GM12801 (cell line): ENCODE data around the gene MEGF11.

ENCODE experiments used
- TF ChIP-seq, protein P1 (sequence below): IDR thresholded peaks from one replicate; pipeline ENCODE4 v1.5.1; 2011; ENCODE audit warnings: control low read depth; ENCODE audit not compliant: insufficient read length; ENCODE audit errors: extremely low read depth

Gene MEGF11

DNA sequence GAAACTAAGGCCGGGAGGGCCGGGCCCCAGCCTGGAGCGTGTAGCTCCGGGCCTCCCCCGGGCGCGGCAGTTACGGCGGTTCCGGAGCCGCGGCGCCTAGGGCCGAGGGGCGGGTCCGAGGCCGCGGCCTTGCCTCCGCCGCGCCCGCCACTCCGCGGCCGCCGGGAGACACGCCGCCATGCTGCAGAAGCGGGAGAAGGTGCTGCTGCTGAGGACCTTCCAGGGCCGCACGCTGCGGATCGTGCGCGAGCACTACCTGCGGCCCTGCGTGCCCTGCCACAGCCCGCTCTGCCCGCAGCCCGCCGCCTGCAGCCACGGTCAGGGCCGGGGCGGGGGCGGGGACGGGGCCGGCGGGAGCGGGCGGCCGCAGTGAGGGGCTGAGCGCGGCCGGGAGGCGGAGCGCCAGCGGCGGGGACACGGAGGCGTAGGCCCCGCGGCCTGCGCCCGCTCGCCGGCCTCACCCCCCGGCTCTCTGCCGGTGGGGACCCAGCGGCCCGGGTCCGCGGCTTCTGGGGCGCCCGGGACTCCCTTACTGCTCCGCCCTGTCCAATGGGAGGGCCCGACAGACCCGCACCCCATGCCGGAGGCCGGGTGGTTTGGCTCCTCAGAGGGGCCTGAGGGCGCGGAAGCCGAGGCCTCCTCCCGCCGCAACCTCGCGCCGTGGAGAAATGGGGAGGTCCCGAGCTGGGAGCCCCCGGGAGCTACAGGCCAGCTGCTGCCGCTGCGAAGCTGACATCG is 40.0 kb upstream of the MEGF11 start, which contains the start of gene DIS3L:
TSS of gene DIS3L (plus strand) at position 150 of the 738 bp plus-strand sequence. CDS start at position 179, 29 bp downstream.
- TF ChIP-seq, protein P1, sequence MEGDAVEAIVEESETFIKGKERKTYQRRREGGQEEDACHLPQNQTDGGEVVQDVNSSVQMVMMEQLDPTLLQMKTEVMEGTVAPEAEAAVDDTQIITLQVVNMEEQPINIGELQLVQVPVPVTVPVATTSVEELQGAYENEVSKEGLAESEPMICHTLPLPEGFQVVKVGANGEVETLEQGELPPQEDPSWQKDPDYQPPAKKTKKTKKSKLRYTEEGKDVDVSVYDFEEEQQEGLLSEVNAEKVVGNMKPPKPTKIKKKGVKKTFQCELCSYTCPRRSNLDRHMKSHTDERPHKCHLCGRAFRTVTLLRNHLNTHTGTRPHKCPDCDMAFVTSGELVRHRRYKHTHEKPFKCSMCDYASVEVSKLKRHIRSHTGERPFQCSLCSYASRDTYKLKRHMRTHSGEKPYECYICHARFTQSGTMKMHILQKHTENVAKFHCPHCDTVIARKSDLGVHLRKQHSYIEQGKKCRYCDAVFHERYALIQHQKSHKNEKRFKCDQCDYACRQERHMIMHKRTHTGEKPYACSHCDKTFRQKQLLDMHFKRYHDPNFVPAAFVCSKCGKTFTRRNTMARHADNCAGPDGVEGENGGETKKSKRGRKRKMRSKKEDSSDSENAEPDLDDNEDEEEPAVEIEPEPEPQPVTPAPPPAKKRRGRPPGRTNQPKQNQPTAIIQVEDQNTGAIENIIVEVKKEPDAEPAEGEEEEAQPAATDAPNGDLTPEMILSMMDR: no peak

DNA sequence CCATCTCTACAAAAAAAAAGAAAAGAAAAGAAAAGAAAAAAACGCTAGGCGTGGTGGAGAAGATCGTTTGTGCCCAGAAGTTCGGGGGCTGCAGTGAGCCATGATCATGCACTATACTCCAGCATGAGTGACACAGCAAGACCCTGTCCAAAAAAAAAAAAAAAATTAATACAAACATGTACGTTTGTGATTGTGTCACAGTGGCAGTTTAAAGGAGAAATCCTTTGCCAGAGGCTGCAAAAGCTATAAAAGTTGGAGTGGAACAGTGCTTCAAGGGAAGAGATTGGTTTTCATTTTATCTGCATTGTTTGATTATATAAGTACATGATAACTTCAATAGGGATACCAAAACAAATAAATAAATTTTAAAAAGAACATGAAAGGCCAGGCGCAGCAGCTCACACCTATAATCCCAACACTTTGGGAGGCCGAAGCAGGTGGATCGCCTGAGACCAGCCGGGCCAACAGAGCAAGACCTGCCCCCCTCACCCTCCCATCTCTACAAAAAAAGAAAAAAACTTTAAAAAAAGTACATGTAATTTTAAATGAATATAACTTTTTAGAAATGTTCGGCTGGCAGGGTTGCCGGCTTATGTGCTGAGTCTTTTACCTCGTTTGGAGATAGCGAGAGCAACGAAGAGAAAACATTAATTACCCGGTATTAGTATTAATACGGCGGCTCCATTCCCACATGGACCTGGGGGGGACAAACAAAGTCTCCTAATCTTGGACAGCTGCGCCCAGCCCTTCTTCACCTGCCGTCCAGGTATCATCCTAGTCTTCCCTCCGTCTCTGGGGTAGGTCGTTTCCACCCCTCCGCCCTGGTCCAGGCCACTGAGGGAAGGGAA is 39.2 kb upstream of the MEGF11 start:
- TF ChIP-seq, protein P1: no peak

DNA sequence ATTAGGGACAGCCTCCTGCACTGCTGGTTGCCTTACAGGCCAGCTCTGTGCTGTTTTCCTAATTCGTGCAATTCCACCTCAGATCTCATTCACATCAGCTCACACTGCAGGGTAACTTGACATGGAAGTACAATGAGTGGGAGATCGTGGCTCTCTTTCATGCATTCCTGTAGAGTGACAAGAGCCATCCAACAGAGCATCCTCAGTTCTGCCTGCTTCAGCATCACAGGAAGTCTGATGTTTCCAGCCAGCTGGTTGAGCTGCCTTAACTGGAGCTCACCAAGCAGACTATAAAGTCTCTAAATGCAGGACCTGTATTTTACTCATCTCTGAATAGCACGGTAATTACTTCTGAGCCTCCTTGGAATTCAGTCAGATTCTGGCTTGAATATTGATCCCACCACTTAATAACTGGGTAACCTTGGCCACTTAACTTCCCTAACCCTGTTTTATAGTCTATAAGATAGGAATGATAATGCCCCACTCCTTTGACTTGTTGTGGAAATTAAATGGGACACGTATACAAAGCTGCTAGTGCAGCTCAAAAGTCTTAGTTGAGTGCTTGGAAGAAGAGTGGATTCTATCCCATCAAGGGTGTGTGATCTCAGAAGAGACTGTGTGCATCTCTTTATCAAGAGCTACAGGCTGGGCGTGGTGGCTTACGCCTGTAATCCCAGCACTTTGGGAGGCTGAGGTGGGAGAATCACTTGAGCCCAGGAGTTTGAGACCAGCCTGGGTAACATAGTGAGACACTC is 38.4 kb upstream of the MEGF11 start:
- TF ChIP-seq, protein P1: no peak

DNA sequence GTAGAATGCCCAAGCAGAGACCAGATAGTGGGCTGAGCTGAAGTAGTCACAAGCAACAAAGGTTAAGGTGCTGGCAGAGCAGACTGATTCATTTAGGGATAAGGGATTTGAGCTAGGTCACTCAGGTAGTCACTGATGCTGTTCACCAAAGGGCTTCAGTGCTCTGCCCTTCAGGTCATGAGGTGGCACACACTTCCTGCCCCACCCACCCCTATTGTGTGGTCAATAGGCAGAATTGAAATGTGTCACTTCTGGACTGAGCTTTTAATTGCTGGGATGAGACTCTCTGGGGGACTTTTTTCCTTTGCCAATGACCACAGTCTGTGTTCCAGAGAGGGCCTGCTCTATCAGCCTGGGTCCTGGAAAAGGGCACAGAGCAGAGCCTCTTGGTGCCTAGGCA is 37.0 kb upstream of the MEGF11 start:
- TF ChIP-seq, protein P1: no peak

DNA sequence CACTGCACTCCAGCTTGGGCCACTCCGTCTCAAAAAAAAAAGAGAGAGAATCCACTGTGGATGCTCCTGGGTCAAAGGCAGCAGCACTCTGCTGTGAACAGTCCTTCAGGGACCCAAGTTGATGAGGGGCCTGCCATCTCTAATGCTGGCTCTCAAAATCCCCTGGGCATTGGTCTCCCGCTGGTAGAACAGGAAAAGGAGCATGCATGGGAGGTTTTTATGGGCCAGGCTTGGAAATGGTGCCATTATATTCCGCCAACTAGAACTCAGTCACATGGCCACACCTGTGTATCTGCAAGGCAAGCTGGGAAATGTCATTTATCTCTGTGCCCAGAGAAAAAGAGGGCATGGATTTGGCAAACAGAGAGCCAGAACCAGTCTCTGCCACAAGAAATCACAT is 36.5 kb upstream of the MEGF11 start:
- TF ChIP-seq, protein P1: no peak

DNA sequence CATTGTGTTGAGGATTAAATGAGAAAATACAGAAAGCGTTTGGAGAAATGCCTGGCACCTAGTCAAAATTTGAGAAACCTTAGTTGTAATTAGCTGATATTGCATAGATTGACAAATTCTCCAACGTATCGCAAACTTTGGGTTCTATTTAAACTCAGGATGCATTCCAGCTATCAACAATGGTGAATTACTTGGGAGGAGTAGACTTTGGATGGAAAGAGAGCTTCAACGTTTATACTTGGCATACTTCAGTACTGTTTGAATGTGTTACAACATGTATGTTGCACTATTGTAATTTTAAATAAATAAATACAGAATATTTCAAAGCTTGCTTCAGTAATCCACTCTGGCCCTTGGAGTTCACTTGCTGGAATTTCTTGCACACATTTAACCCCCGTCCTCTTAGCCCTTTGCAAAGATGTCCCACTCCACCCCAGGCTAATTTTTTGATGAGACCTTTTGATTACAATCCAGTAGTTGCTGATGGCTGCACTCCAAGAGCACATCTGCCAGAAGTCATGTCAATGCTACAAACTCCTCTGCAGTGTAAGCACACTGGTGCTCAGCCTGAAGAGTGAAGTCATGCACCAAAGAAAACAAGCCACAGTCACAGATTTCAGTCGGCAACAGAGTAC is 35.1 kb upstream of the MEGF11 start:
- TF ChIP-seq, protein P1: no peak
